ENCODE results near the gene APPBP2. TPM values are rescaled to one million over a fixed set of nuclear protein-coding genes. Genes with fewer than 3 reads are reported as not detected.

APPBP2 gene
- total and polyA plus RNA-seq, 2 of the 8 experiments (the other 6 are each of a cell fraction or from before 2014, with no cell fraction given) = 3.3 to 18.0 TPM

DNA sequence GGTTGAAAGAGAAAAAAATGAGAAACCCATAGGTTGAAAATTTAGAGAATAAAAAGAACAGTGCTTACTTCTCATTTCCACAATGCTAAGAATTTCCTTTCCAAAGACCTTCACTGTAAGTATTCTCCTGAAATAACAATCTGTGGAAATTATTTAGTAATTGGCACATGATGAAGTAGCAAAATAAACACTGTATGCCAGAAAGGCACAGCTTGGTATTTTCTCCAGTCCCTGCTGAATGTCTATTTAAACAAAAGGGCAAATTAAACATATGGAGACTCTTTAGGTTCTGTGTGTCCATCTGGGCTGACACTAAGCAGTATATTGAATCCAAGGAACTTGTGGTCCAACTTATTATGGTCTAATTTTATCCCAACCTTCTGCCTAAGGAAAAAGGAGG, 57.7 kb downstream of the APPBP2 start:
- Histone ChIP-seq H3K27ac (ENCODE audit: low read depth, low read length) (no peak overlapping the region), H3K23ac (ENCODE audit: insufficient read length) (no peak overlapping the region), H3K9me3 (ENCODE audit: insufficient read depth in 2 of 2, low read depth in 1 of 2, low read length in 1 of 2) (no peaks in the 10 kb centered on the region), H4K5ac (ENCODE audit: insufficient read length, low read depth, low read length) (no peak overlapping the region), H2AFZ (ENCODE audit: low read length) (no peak overlapping the region), H3K27me3 (replicated peaks in 1 of 4; ENCODE audit: control insufficient read depth in 3 of 4, extremely low read depth in 1 of 4, insufficient read depth in 3 of 4, low read length in 3 of 4) (no peaks in the 10 kb centered on the region), H3K9ac (replicated peaks in 1 of 4; ENCODE audit: extremely low read depth in 1 of 4, low read depth in 3 of 4, low read length in 3 of 4) (no peak overlapping the region), H3K14ac (ENCODE audit: insufficient read length) (no peak overlapping the region), H2BK5ac (ENCODE audit: low read depth, low read length) (no peak overlapping the region), H3K4me3 (ENCODE audit: extremely low read depth in 1 of 4, insufficient read depth in 2 of 4, low read depth in 3 of 4, low read length in 4 of 4) (no peak overlapping the region), H3K18ac (ENCODE audit: extremely low read depth, low read length) (no peak overlapping the region), H2BK12ac (ENCODE audit: low read depth, low read length) (no peak overlapping the region), H3K4me1 (replicated peaks in 1 of 4; ENCODE audit: control insufficient read depth in 3 of 4, insufficient read depth in 4 of 4, low read length in 3 of 4) (no peaks in the 10 kb centered on the region), H2BK20ac (ENCODE audit: low read length) (no peak overlapping the region), H2BK15ac (ENCODE audit: low read length) (no peak overlapping the region), H3K56ac (replicated peaks; ENCODE audit: insufficient read length, low read depth, low read length) (no peak overlapping the region), H4K8ac (ENCODE audit: extremely low read depth, insufficient read depth, low read length) (no peak overlapping the region), H4K20me1 (replicated peaks in 1 of 2; ENCODE audit: control insufficient read depth in 1 of 2, insufficient read depth in 2 of 2, low read length in 2 of 2) (no peaks in the 10 kb centered on the region), H3K79me2 (ENCODE audit: control insufficient read depth in 1 of 2, insufficient read depth in 2 of 2, low read length in 2 of 2) (no peaks in the 10 kb centered on the region), H3K4ac (replicated peaks; ENCODE audit: insufficient read length, low read depth, low read length) (no peak overlapping the region), H2AK5ac (ENCODE audit: low read depth, low read length) (no peak overlapping the region), H4K91ac (replicated peaks; ENCODE audit: insufficient read length, low read length) (no peak overlapping the region), H3K4me2 (ENCODE audit: insufficient read depth in 1 of 2, low read depth in 2 of 2, low read length in 2 of 2) (no peak overlapping the region), H3K23me2 (ENCODE audit: low read depth, low read length) (no peaks in the 10 kb centered on the region), H3K36me3 (ENCODE audit: control insufficient read depth in 2 of 4, insufficient read depth in 4 of 4, low read length in 3 of 4) (peaks cover 0 to 25% (median 5%) of the 10 kb centered on the region in 4 experiments; a peak in 7 of 8 replicates), H3K79me1 (ENCODE audit: low read depth, low read length) (no peaks in the 10 kb centered on the region), H2BK120ac (replicated peaks; ENCODE audit: low read depth, low read length) (no peak overlapping the region)
- FAIRE-seq (no peak), DNase-seq (ENCODE audit: low read depth in 1 of 2, low spot score in 2 of 2) (no peak)
- ChIA-PET CTCF (ENCODE audit: partially characterized antibody) (interaction anchor here (2.3 kb wide), 1 partner anchor 172 kb away, joined by 16 read pairs; no protein-coding TSS in a partner anchor), POLR2A (ENCODE audit: partially characterized antibody) (no interaction called here)
- TF ChIP-seq, protein P1, sequence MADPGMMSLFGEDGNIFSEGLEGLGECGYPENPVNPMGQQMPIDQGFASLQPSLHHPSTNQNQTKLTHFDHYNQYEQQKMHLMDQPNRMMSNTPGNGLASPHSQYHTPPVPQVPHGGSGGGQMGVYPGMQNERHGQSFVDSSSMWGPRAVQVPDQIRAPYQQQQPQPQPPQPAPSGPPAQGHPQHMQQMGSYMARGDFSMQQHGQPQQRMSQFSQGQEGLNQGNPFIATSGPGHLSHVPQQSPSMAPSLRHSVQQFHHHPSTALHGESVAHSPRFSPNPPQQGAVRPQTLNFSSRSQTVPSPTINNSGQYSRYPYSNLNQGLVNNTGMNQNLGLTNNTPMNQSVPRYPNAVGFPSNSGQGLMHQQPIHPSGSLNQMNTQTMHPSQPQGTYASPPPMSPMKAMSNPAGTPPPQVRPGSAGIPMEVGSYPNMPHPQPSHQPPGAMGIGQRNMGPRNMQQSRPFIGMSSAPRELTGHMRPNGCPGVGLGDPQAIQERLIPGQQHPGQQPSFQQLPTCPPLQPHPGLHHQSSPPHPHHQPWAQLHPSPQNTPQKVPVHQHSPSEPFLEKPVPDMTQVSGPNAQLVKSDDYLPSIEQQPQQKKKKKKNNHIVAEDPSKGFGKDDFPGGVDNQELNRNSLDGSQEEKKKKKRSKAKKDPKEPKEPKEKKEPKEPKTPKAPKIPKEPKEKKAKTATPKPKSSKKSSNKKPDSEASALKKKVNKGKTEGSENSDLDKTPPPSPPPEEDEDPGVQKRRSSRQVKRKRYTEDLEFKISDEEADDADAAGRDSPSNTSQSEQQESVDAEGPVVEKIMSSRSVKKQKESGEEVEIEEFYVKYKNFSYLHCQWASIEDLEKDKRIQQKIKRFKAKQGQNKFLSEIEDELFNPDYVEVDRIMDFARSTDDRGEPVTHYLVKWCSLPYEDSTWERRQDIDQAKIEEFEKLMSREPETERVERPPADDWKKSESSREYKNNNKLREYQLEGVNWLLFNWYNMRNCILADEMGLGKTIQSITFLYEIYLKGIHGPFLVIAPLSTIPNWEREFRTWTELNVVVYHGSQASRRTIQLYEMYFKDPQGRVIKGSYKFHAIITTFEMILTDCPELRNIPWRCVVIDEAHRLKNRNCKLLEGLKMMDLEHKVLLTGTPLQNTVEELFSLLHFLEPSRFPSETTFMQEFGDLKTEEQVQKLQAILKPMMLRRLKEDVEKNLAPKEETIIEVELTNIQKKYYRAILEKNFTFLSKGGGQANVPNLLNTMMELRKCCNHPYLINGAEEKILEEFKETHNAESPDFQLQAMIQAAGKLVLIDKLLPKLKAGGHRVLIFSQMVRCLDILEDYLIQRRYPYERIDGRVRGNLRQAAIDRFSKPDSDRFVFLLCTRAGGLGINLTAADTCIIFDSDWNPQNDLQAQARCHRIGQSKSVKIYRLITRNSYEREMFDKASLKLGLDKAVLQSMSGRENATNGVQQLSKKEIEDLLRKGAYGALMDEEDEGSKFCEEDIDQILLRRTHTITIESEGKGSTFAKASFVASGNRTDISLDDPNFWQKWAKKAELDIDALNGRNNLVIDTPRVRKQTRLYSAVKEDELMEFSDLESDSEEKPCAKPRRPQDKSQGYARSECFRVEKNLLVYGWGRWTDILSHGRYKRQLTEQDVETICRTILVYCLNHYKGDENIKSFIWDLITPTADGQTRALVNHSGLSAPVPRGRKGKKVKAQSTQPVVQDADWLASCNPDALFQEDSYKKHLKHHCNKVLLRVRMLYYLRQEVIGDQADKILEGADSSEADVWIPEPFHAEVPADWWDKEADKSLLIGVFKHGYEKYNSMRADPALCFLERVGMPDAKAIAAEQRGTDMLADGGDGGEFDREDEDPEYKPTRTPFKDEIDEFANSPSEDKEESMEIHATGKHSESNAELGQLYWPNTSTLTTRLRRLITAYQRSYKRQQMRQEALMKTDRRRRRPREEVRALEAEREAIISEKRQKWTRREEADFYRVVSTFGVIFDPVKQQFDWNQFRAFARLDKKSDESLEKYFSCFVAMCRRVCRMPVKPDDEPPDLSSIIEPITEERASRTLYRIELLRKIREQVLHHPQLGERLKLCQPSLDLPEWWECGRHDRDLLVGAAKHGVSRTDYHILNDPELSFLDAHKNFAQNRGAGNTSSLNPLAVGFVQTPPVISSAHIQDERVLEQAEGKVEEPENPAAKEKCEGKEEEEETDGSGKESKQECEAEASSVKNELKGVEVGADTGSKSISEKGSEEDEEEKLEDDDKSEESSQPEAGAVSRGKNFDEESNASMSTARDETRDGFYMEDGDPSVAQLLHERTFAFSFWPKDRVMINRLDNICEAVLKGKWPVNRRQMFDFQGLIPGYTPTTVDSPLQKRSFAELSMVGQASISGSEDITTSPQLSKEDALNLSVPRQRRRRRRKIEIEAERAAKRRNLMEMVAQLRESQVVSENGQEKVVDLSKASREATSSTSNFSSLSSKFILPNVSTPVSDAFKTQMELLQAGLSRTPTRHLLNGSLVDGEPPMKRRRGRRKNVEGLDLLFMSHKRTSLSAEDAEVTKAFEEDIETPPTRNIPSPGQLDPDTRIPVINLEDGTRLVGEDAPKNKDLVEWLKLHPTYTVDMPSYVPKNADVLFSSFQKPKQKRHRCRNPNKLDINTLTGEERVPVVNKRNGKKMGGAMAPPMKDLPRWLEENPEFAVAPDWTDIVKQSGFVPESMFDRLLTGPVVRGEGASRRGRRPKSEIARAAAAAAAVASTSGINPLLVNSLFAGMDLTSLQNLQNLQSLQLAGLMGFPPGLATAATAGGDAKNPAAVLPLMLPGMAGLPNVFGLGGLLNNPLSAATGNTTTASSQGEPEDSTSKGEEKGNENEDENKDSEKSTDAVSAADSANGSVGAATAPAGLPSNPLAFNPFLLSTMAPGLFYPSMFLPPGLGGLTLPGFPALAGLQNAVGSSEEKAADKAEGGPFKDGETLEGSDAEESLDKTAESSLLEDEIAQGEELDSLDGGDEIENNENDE (IDR thresholded peaks at IDR 0.05; ENCODE audit: insufficient replicate concordance, low read length) = no peak
- no peak for TF ChIP-seq CHD2 (IDR thresholded peaks at IDR 0.05; ENCODE audit: low read length)

Measured in H1 (cell line).